Hematopoietic multipotent progenitor cell (in vitro differentiated cells): ENCODE data around the gene RPP40. TPM values are rescaled to one million over a fixed set of nuclear protein-coding genes. Genes with fewer than 3 reads are reported as not detected.
A peak's percentile ranks its signal among the peaks of the same experiment; 100 is the strongest.
"Not testable (repeated sequence)": the region's sequence is repeated elsewhere in the genome, so short reads cannot be mapped to it uniquely, and the experiment has no call there.

ENCODE experiments used
- DNase-seq, 3 donors: peaks; one replicate each; pipeline ENCODE4 v3.0.0-alpha.2; 2011 to 2015; ENCODE audit warnings: low read depth in 2 of 3, low spot score in 2 of 3
- total RNA-seq: library from RNA; depleted of rRNA; stranded (reverse); fragments of >200 nt; gene quantifications from one replicate; pipeline ENCODE4 v1.2.3, GENCODE V29; 2012

The RPP40 gene
- 5.9 TPM for total RNA-seq

GRCh38 chr6:5003604-5004372 is at the start of gene RPP40:
Gene RPP40 (minus strand): TSS chr6:5004037. CDS start chr6:5004002, 35 bp downstream.
- DNase-seq = peak; percentile 88 to 98 (median 97)

- peak in 1 of 3 donors; percentile 29 for DNase-seq
Observed at GRCh38 chr6:5053038-5053437, 49.2 kb upstream of the RPP40 start.

- DNase-seq = peak in 1 of 3 donors; percentile 34
Observed at GRCh38 chr6:5051394-5051793, 47.6 kb upstream of the RPP40 start.

GRCh38 chr6:5050009-5050408 is 46.2 kb upstream of the RPP40 start:
- DNase-seq = no peak

GRCh38 chr6:5046430-5046829 is 42.6 kb upstream of the RPP40 start:
- DNase-seq = no peak

GRCh38 chr6:5045416-5045815 is 41.6 kb upstream of the RPP40 start:
- DNase-seq = no peak

GRCh38 chr6:5044866-5045265 is 41.0 kb upstream of the RPP40 start:
- DNase-seq = no peak

- DNase-seq = no peak
Observed at GRCh38 chr6:5042436-5042835, 38.6 kb upstream of the RPP40 start.

GRCh38 chr6:5041955-5042354 is 38.1 kb upstream of the RPP40 start:
- DNase-seq = no peak

GRCh38 chr6:5036269-5036668 is 32.4 kb upstream of the RPP40 start:
- peak in 2 of 3 donors; percentile 42 to 51 for DNase-seq

GRCh38 chr6:5034736-5035135 is 30.9 kb upstream of the RPP40 start:
- no peak for DNase-seq

GRCh38 chr6:5034328-5034727 is 30.5 kb upstream of the RPP40 start:
- DNase-seq = peak in 2 of 3 donors; percentile 83 to 96

GRCh38 chr6:5033214-5033904 is 29.5 kb upstream of the RPP40 start:
- DNase-seq = not testable (repeated sequence)

GRCh38 chr6:5032706-5033105 is 28.9 kb upstream of the RPP40 start:
- DNase-seq = not testable (repeated sequence)

GRCh38 chr6:5031150-5031549 is 27.3 kb upstream of the RPP40 start:
- no peak for DNase-seq

- DNase-seq = peak; percentile 19 to 94 (median 86)
Observed at GRCh38 chr6:5030596-5031136, 26.8 kb upstream of the RPP40 start.

- DNase-seq = no peak
Observed at GRCh38 chr6:5029609-5030008, 25.8 kb upstream of the RPP40 start.

GRCh38 chr6:5028921-5029320 is 25.1 kb upstream of the RPP40 start:
- DNase-seq = no peak

- DNase-seq = no peak
Observed at GRCh38 chr6:5028301-5028700, 24.5 kb upstream of the RPP40 start.

- DNase-seq = peak in 2 of 3 donors; percentile 58 to 60
Observed at GRCh38 chr6:5025911-5026819, 22.3 kb upstream of the RPP40 start.

- no peak for DNase-seq
Observed at GRCh38 chr6:5023923-5024322, 20.1 kb upstream of the RPP40 start.
